ENCODE results near the gene CCNQ.

Gene CCNQ

GRCh38 chrX:153571534-153571908 is 27.4 kb downstream of the CCNQ start:
- Histone ChIP-seq H3K4me1 (ENCODE audit: control insufficient read depth, insufficient read depth, low read length) (no peaks in the 10 kb centered on the region), H3K36me3 (ENCODE audit: control insufficient read depth in 2 of 2, insufficient read depth in 1 of 2, low read length in 2 of 2) (no peaks in the 10 kb centered on the region), H3K27ac (ENCODE audit: extremely low read depth, low read depth, low read length) (no peak overlapping the region), H3K9me3 (ENCODE audit: control insufficient read depth, insufficient read depth, low read depth, low read length) (no peaks in the 10 kb centered on the region), H3K4me3 (ENCODE audit: low read depth, low read length) (no peak overlapping the region)
- CTCF ChIA-PET = interaction anchor here (1.1 to 1.4 kb wide), 2 partner anchors 17 to 137 kb away, joined by 3 read pairs; no protein-coding TSS in a partner anchor
- POLR2A ChIA-PET = no interaction called here
- TF ChIP-seq ZFHX2 (tag by site-specific recombination; conservative IDR thresholded peaks at IDR 0.05) (0 out of 2 replicates have a peak, but pooled peaks have one; percentile 17), ZNF776 (tag by site-specific recombination; IDR thresholded peaks at IDR 0.05; ENCODE audit: borderline replicate concordance) (no peak)

- no peaks in the 10 kb centered on the region for H3K4me1 ChIP-seq (ENCODE audit: control insufficient read depth, insufficient read depth, low read length)
- H3K36me3 ChIP-seq (ENCODE audit: control insufficient read depth in 2 of 2, insufficient read depth in 1 of 2, low read length in 2 of 2) = no peaks in the 10 kb centered on the region
- no peak overlapping the region for H3K27ac ChIP-seq (ENCODE audit: extremely low read depth, low read depth, low read length)
- ChIA-PET POLR2A (no interaction called here), CTCF (interaction anchor here (0.6 kb wide), 1 partner anchor 139 kb away, joined by 4 read pairs; no protein-coding TSS in a partner anchor)
- no peaks in the 10 kb centered on the region for H3K9me3 ChIP-seq (ENCODE audit: control insufficient read depth, insufficient read depth, low read depth, low read length)
- H3K4me3 ChIP-seq (ENCODE audit: low read depth, low read length) = no peak overlapping the region
- no peak for TF ChIP-seq ZBTB6 (tag by site-specific recombination; IDR thresholded peaks at IDR 0.05)
- TF ChIP-seq KLF7 (tag by site-specific recombination; IDR thresholded peaks at IDR 0.05; ENCODE audit: borderline replicate concordance) = no peak
- TF ChIP-seq INSM2 (tag by site-specific recombination; IDR thresholded peaks at IDR 0.05) = no peak
- no peak for TF ChIP-seq ZNF654 (tag by site-specific recombination; IDR thresholded peaks at IDR 0.05; ENCODE audit: low read depth)
- TF ChIP-seq ZNF211 (tag by site-specific recombination; IDR thresholded peaks at IDR 0.05; ENCODE audit: low read depth) = no peak
- no peak for TF ChIP-seq ZNF529 (tag by site-specific recombination; IDR thresholded peaks at IDR 0.05; ENCODE audit: insufficient replicate concordance)
- no peak for TF ChIP-seq ZNF530 (tag by site-specific recombination; IDR thresholded peaks at IDR 0.05; ENCODE audit: low read depth)
- TF ChIP-seq ZNF514 (tag by site-specific recombination; IDR thresholded peaks at IDR 0.05) = no peak
- no peak for TF ChIP-seq ZNF544 (tag by site-specific recombination; IDR thresholded peaks at IDR 0.05)
- TF ChIP-seq ZNF121 (tag by site-specific recombination; IDR thresholded peaks at IDR 0.05) = no peak
- TF ChIP-seq KLF1 (tag by site-specific recombination; IDR thresholded peaks at IDR 0.05) = no peak
- TF ChIP-seq ZNF645 (tag by site-specific recombination; IDR thresholded peaks at IDR 0.05) = no peak
- no peak for TF ChIP-seq ZNF518A (tag by site-specific recombination; conservative IDR thresholded peaks at IDR 0.05; ENCODE audit: low read depth)
- no peak for TF ChIP-seq MEIS1 (CRISPR knock-in tag; IDR thresholded peaks at IDR 0.05; ENCODE audit: borderline replicate concordance)
- no peak for TF ChIP-seq ZBTB11 (tag by site-specific recombination; conservative IDR thresholded peaks at IDR 0.05; ENCODE audit: low read depth)
- TF ChIP-seq ZBTB49 (tag by site-specific recombination; IDR thresholded peaks at IDR 0.05; ENCODE audit: low read depth) = no peak
- no peak for TF ChIP-seq ZNF558 (tag by site-specific recombination; IDR thresholded peaks at IDR 0.05)
- no peak for TF ChIP-seq SALL2 (tag by site-specific recombination; IDR thresholded peaks at IDR 0.05; ENCODE audit: borderline replicate concordance)
These were observed 29.5 kb downstream of the CCNQ start for GRCh38 chrX:153569475-153569874.
